K562 (cell line): ENCODE data around the gene LRP1. TPM values are rescaled to one million over a fixed set of nuclear protein-coding genes. Genes with fewer than 3 reads are reported as not detected.

Experiments used
- C11orf30 ChIP-seq: fragments of 450-650 bp; IDR thresholded peaks from 2 replicates; pipeline ENCODE4 v1.6.1; 2016; ENCODE audit warnings: low read depth, mild to moderate bottlenecking
- ETS2 ChIP-seq: IDR thresholded peaks from 2 replicates; pipeline ENCODE4 v1.6.1; 2016; ENCODE audit warnings: borderline replicate concordance, missing genetic modification characterization, mild to moderate bottlenecking, moderate library complexity, missing compliant biosample characterization; ENCODE audit not compliant: poor library complexity, severe bottlenecking
- FOXK1 ChIP-seq: sonication (generic); formaldehyde crosslinking; IDR thresholded peaks from 2 replicates; pipeline ENCODE4 v1.8.0; 2022; ENCODE audit warnings: missing genetic modification reagents, mild to moderate bottlenecking, borderline replicate concordance
- HCFC1 ChIP-seq: IDR thresholded peaks from 2 replicates; pipeline ENCODE4 v1.6.1; 2012; ENCODE audit warnings: low read depth, low read length, improper control_type of control experiment
- HMBOX1 ChIP-seq: sonication (generic); IDR thresholded peaks from 2 replicates; pipeline ENCODE4 v1.6.1; 2016
- HNRNPK ChIP-seq: fragments of 200-400 bp; formaldehyde crosslinking; IDR thresholded peaks from one replicate; pipeline ENCODE4 v1.6.1; 2018; ENCODE audit warnings: mild to moderate bottlenecking, low read depth, low read length; ENCODE audit not compliant: poor library complexity, severe bottlenecking
- KAT2B ChIP-seq: IDR thresholded peaks from one replicate; pipeline ENCODE4 v1.6.1; 2012; ENCODE audit warnings: low read depth, mild to moderate bottlenecking, control low read depth, inconsistent platforms, low read length, moderate library complexity
- MEIS2 ChIP-seq: fragments of 450-650 bp; IDR thresholded peaks from 2 replicates; pipeline ENCODE4 v1.6.1; 2014; ENCODE audit warnings: mild to moderate bottlenecking; ENCODE audit not compliant: partially characterized antibody
- NCOA2 ChIP-seq, 2 experiments: fragments of 450-650 bp; IDR thresholded peaks; 2 replicates each; pipeline ENCODE4 v1.6.1; 2018; ENCODE audit warnings: mild to moderate bottlenecking in 2 of 2, moderate library complexity in 1 of 2; ENCODE audit not compliant: partially characterized antibody in 2 of 2
- PHF8 ChIP-seq: fragments of 200-600 bp; sonication (generic); IDR thresholded peaks from 2 replicates; pipeline ENCODE4 v1.6.1; 2012; ENCODE audit warnings: mixed run types, mild to moderate bottlenecking, inconsistent platforms, low read length, moderate library complexity, borderline replicate concordance
- RCOR1 ChIP-seq, 2 experiments: IDR thresholded peaks; 2 replicates each; pipeline ENCODE4 v1.6.1; 2012; ENCODE audit warnings: low read depth in 2 of 2, low read length in 2 of 2, borderline replicate concordance in 1 of 2, improper control_type of control experiment in 1 of 2
- SMARCA4 ChIP-seq: fragments of 450-650 bp; IDR thresholded peaks from 2 replicates; pipeline ENCODE4 v1.6.1; 2016
- SP1 ChIP-seq: sonication (generic); formaldehyde crosslinking; IDR thresholded peaks from 2 replicates; pipeline ENCODE4 v1.8.1; 2022; ENCODE audit warnings: mild to moderate bottlenecking, missing genetic modification reagents
- TEAD1 ChIP-seq, 2 experiments: fragments of 450-650 bp in 1 of 2; sonication (generic) in 1 of 2; formaldehyde crosslinking; IDR thresholded peaks; 2 replicates each; pipeline versions ENCODE4 v1.4.0 to v1.8.0; 2020 to 2022; ENCODE audit warnings: mild to moderate bottlenecking in 2 of 2, missing genetic modification reagents in 1 of 2
- TRIM24 ChIP-seq, 2 experiments: fragments of 450-650 bp; IDR thresholded peaks; 2 replicates each; pipeline ENCODE4 v1.6.1; 2016
- ZNF121 ChIP-seq: sonication (generic); formaldehyde crosslinking; conservative IDR thresholded peaks from 2 replicates; pipeline ENCODE4 v1.8.0; 2022; ENCODE audit warnings: missing genetic modification reagents
- ZNF324 ChIP-seq: fragments of 250-450 bp; sonication (Bioruptor Pico); IDR thresholded peaks from 2 replicates; pipeline ENCODE4 v1.4.0; 2020; ENCODE audit warnings: mild to moderate bottlenecking
- ZNF609 ChIP-seq: sonication (generic); formaldehyde crosslinking; IDR thresholded peaks from 2 replicates; pipeline ENCODE4 v1.8.1; 2023; ENCODE audit warnings: missing genetic modification reagents, mild to moderate bottlenecking, borderline replicate concordance
- ZNF740 ChIP-seq, 3 experiments: fragments of 200-800 bp in 1 of 3; sonication (Bioruptor generic) in 1 of 3; sonication (generic) in 1 of 3; formaldehyde crosslinking in 1 of 3; IDR thresholded peaks; 2 replicates each; pipeline versions ENCODE4 v1.6.1 to v1.8.0; 2016 to 2022; ENCODE audit warnings: mild to moderate bottlenecking in 2 of 3, missing compliant biosample characterization in 2 of 3, missing genetic modification characterization in 2 of 3, missing genetic modification reagents in 1 of 3
- polyA plus RNA-seq, 8 experiments: library from polyadenylated mRNA; depleted of rRNA in 4 of 8; stranded (reverse) in 5 of 8; unstranded in 3 of 8; fragments of >200 nt; fragmentation: Nextera tagmentation in 2 of 8; fragmentation: Illumina TruSeq in 1 of 8; extraction: Ambion mirVana in 2 of 8; extraction: Trizol in 1 of 8; gene quantifications; 2 replicates each; pipeline versions ENCODE4 v1.2.1 to v1.2.3, GENCODE V29; 2011 to 2014; ENCODE audit warnings: inconsistent platforms in 1 of 8, missing spikeins in 1 of 8
- total RNA-seq, 7 experiments: library from RNA; depleted of rRNA in 6 of 7; stranded (reverse); fragments of >200 nt in 6 of 7; fragmentation: Illumina TruSeq in 2 of 7; extraction: Trizol in 2 of 7; gene quantifications; 2 replicates each; pipeline versions ENCODE4 v1.2.1 to v1.2.3, GENCODE V29; 2011 to 2021; ENCODE audit warnings: low replicate concordance in 1 of 7

LRP1 gene
- total and polyA plus RNA-seq, 9 of the 15 experiments (the other 6 are each of a cell fraction or from before 2014, with no cell fraction given), result 0.04 to 0.64 (median 0.19) TPM; not detected in 2

GRCh38 chr12:57093415-57094207 is 34.7 kb upstream of the LRP1 start (continued):
- peak in 1 of 2 experiments; percentile 36; a peak in 1 of 4 replicates for TF ChIP-seq RCOR1 (IDR thresholded peaks at IDR 0.05; ENCODE audit: borderline replicate concordance in 1 of 2, low read depth in 2 of 2, low read length in 2 of 2)
- no peak for TF ChIP-seq ZNF324
- 0 out of 2 replicates have a peak, but pooled peaks have one; percentile 29 for TF ChIP-seq SP1 (CRISPR knock-in tag)
- TF ChIP-seq SMARCA4, result no peak
- TF ChIP-seq ZNF740 (CRISPR knock-in tag; IDR thresholded peaks at IDR 0.05), result 0 out of 2 replicates have a peak, but pooled peaks have one; percentile 19
- TF ChIP-seq ZNF740 (tag; IDR thresholded peaks at IDR 0.05), result no peak
- TF ChIP-seq MEIS2, result peak; percentile 58
- TF ChIP-seq ZNF121 (CRISPR knock-in tag), result no peak
- no peak for TF ChIP-seq FOXK1 (CRISPR knock-in tag)
- TF ChIP-seq TEAD1 (CRISPR knock-in tag; IDR thresholded peaks at IDR 0.05), result 0 out of 4 replicates have a peak, but pooled peaks of 1 of the 2 experiments have one; percentile 11
- no peak for TF ChIP-seq KAT2B
- TF ChIP-seq HMBOX1, result no peak
- TF ChIP-seq ETS2, result no peak
- no peak for TF ChIP-seq HNRNPK
- no peak for TF ChIP-seq ZNF609 (CRISPR knock-in tag)
- TF ChIP-seq HCFC1, result no peak
- no peak for TF ChIP-seq PHF8
- no peak for TF ChIP-seq TRIM24 (IDR thresholded peaks at IDR 0.05)
- TF ChIP-seq C11orf30, result peak; percentile 65; the same call in 1 of the 2 replicates
- no peak for TF ChIP-seq NCOA2 (IDR thresholded peaks at IDR 0.05; ENCODE audit: partially characterized antibody in 2 of 2)
